Measurements from ENCODE around the gene SOBP. TPM values are rescaled to one million over a fixed set of nuclear protein-coding genes. Genes with fewer than 3 reads are reported as not detected.
"Not testable (repeated sequence)": the region's sequence is repeated elsewhere in the genome, so short reads cannot be mapped to it uniquely, and the experiment has no call there.

SOBP gene
- total RNA-seq, 1 donor from 2014 or later, result 0.09 TPM

DNA sequence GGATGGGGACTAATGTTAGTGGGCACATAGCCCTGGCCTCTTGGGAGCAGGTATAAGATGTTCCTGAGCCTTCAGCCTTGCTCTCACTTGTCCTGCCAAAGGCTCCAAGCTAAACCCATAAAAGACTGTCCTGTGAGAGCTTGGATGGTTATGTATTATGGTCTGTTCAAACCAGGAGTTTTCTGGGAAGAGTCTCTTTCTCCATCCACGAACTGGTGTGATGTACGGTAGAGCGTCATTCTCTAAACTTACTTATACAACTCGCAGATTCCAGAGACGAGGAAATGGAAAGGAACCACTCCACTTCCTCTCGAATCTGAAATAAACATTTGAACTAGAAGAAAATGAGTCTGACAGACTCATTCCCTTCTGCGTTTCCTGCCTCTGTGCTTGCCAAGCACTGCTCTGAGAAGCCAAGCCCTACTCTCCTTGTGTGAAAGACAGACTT, 5.3 kb downstream of the SOBP start:
- Mint-ChIP-seq H3K27me3 (peaks cover 32% of the 10 kb centered on the region), H3K4me3 (no peak overlapping the region), H3K27ac (no peak overlapping the region), H3K4me1 (peaks cover 8% of the 10 kb centered on the region), H3K9me3 (no peaks in the 10 kb centered on the region), H3K36me3 (ENCODE audit: low read depth) (no peaks in the 10 kb centered on the region)
- intact Hi-C loops (cut with micrococcal nuclease), result loop anchor here (10.0 kb wide), 1 partner anchor 140 kb away; no protein-coding TSS in a partner anchor
- peak; percentile 48 for DNase-seq

DNA sequence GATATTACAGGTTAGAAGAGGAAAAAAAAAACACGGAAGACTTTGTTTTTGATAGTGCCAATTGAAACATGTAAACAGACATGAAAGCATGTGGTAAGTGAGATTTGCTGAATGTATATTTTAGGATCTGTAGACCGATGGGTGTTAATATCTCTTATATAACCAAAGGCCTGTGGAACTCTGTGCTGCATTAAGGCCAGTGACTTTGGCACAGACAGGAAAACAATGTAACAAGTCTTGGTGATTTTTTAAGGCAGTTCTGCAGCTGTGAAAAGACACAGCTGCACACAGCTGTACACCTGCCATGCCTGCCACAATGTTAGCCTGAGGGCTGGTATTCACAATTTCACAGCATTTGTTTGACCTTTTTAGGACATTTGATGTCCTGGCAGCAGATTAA, 6.1 kb downstream of the SOBP start:
- H3K4me3 Mint-ChIP-seq, result no peak overlapping the region
- no peaks in the 10 kb centered on the region for H3K36me3 Mint-ChIP-seq (ENCODE audit: low read depth)
- H3K27me3 Mint-ChIP-seq, result peaks cover 24% of the 10 kb centered on the region
- H3K27ac Mint-ChIP-seq, result no peak overlapping the region
- peak; percentile 22 for DNase-seq
- no peaks in the 10 kb centered on the region for H3K9me3 Mint-ChIP-seq
- H3K4me1 Mint-ChIP-seq, result peaks cover 4% of the 10 kb centered on the region
- intact Hi-C loops (cut with micrococcal nuclease), result loop anchor here (10.0 kb wide), 1 partner anchor 139 kb away; no protein-coding TSS in a partner anchor

DNA sequence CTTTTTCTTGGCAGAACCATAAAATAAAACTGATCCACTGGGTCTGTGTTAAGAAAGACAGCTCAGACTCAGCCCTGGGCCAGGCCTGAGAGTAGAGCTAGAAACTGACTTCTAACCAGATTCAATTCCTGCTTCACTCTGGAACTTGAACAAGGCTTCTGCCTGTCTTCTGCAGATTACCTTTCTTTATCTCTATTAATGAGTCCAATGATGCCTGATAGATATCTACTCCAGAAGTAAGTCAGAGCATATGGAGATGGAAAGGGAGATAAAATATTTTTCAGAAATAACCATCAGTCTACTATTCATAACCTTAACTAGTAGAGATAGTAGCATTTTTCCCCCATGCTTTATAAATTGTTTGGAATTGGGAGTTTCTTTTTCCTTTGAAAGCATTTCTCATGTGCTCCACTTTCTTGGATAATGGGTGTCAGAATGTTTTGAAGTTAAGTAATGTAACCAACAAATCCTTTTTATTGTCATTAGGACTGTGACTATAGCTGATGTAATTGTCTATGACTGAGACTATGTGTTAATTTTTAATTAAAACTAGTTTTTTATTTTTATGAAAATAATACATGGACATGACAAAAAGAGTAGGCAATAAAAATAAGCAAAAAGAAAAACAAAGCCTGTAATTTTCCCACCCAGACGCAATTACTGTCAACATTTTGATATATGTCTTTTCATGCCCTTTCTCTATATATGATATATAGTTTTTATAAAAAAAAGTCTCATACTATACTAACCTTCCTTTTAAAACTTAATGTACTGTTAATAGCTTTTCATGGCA, 7.2 kb downstream of the SOBP start:
- Mint-ChIP-seq H3K27me3 (peaks cover 30% of the 10 kb centered on the region), H3K9me3 (no peaks in the 10 kb centered on the region), H3K4me1 (no peaks in the 10 kb centered on the region), H3K4me3 (no peak overlapping the region), H3K36me3 (ENCODE audit: low read depth) (no peaks in the 10 kb centered on the region), H3K27ac (no peak overlapping the region)
- intact Hi-C loops (cut with micrococcal nuclease), result loop anchor here (10.0 kb wide), 1 partner anchor 138 kb away; no protein-coding TSS in a partner anchor
- DNase-seq, result no peak

DNA sequence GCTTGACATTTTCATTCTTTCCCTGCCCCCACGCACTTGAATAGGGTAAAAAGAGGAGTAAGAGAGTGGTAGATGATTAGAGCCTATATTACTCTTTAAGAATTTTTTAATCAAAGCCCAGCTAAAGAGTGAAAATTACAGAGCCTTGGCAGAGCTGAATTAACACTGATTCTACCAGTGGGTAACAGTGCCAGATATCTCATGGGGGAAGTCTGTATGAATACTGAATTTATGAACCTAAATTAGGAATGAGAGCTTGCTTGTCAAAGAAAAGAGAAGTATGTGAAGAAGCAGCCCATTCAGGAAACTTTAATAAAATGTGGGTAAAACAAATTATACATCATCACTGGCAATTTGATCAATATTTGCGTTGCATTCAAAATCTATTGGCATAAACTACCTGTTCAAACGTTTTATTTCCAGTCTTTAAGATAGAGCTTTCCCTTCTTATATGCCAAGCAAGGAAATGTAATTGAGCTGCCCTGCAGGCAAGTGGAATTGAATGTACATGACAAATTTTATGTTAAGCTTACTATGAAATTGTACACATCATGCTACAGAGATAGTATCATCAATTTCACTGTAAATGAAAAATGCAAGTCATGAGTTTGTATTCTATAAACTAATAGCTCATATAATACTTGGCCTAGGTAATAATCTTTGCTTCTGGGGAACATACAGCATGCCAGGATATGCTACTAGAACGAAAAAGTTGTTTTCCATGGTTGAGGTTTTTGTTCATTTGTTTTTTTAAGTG, 14.5 kb downstream of the SOBP start:
- intact Hi-C loops (cut with micrococcal nuclease), result no loop called here
- H3K27me3 Mint-ChIP-seq, result peaks cover 24% of the 10 kb centered on the region
- no peak overlapping the region for H3K27ac Mint-ChIP-seq
- no peaks in the 10 kb centered on the region for H3K36me3 Mint-ChIP-seq (ENCODE audit: low read depth)
- H3K4me1 Mint-ChIP-seq, result no peaks in the 10 kb centered on the region
- H3K9me3 Mint-ChIP-seq, result no peaks in the 10 kb centered on the region
- H3K4me3 Mint-ChIP-seq, result no peak overlapping the region
- DNase-seq, result no peak

DNA sequence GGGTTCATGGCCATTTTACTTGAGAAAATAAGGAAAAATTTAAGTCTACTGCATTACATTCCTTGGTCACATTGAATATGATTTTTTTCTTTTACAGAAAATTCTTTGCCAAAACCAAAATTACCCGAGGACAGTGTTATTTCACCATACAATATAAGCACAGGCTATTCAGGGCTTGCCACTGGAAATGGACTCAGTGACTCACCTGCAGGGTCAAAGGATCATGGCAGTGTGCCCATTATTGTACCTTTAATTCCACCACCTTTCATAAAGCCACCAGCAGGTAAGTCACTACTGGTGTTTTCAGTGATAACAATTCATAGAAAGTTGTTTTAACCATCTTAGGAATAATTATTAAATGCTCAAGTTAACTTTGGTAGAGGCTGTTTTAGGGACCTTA, 16.2 kb downstream of the SOBP start:
- no peak overlapping the region for H3K27ac Mint-ChIP-seq
- H3K36me3 Mint-ChIP-seq (ENCODE audit: low read depth), result no peaks in the 10 kb centered on the region
- no peak overlapping the region for H3K4me3 Mint-ChIP-seq
- no peak for DNase-seq
- no peaks in the 10 kb centered on the region for H3K9me3 Mint-ChIP-seq
- peaks cover 26% of the 10 kb centered on the region for H3K27me3 Mint-ChIP-seq
- intact Hi-C loops (cut with micrococcal nuclease), result no loop called here
- H3K4me1 Mint-ChIP-seq, result no peaks in the 10 kb centered on the region

DNA sequence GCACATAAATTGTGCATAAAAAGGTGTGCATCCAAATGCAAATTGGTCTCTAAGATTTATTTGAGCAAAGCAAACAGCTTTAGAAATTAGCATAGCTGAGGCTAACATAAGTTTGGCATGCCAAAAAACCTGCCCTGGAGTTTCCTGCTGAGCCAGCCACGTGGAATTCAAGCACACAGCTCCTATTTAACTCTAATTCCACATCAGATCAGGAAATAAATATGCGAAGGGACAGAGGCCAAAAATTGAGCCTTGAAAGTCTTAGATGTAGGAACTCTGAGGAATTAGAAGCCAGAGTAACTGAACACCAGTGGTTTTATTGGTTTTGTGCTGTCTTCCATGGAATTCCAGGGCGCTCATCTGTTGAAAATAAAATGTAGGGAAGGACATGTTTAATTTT, 19.6 kb downstream of the SOBP start:
- no peak for DNase-seq
- Mint-ChIP-seq H3K27ac (no peak overlapping the region), H3K27me3 (peaks cover 16% of the 10 kb centered on the region), H3K4me1 (no peaks in the 10 kb centered on the region), H3K9me3 (no peaks in the 10 kb centered on the region), H3K36me3 (ENCODE audit: low read depth) (no peaks in the 10 kb centered on the region), H3K4me3 (no peak overlapping the region)
- intact Hi-C loops (cut with micrococcal nuclease), result no loop called here

DNA sequence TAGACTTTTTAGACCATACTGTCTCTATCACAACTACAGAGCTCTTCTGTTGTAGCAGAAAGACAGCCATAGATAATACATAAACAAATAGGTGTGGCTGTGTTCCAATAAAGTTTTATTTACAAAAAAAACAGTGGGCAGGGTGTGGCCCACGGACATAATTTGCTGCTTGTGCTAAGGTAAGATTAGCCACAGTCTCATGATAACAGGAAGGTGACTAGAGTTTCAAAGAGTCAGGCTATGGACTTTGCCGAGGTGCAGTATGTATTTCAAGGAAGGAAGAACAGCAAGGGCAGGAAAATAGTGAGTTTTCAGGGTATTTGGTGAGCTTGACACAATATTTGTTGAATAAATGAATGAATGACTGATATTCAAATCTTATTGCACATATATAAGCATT, 20.2 kb downstream of the SOBP start:
- no peaks in the 10 kb centered on the region for H3K4me1 Mint-ChIP-seq
- H3K27me3 Mint-ChIP-seq, result peaks cover 18% of the 10 kb centered on the region
- intact Hi-C loops (cut with micrococcal nuclease), result no loop called here
- H3K9me3 Mint-ChIP-seq, result peaks cover 4% of the 10 kb centered on the region
- no peaks in the 10 kb centered on the region for H3K36me3 Mint-ChIP-seq (ENCODE audit: low read depth)
- no peak overlapping the region for H3K4me3 Mint-ChIP-seq
- no peak for DNase-seq
- no peak overlapping the region for H3K27ac Mint-ChIP-seq

DNA sequence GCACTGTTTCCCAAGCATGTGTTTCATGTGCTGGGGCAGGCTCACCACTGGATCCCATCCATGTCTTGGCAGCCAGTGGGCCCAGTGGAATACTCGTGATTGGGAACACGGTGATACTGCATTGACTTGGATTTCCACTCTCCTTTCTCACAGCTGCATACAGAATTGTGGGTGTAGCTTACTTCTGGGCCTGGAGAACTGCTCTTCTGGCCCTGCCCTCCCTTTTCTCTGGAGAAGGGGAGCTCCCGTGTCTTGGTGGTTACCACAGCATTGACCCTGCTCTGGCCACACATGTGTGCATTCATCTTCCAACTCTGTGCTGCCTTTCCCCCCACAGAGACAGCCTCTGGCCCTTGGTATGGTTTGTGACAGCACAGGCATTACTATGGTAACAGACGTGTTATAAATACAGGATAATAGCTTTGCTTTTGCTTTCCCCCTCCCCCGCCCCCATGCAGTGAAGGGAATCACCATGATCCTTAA, 21.6 kb downstream of the SOBP start:
- Mint-ChIP-seq H3K27me3 (peaks cover 25% of the 10 kb centered on the region), H3K4me3 (no peak overlapping the region), H3K27ac (no peak overlapping the region), H3K9me3 (peaks cover 9% of the 10 kb centered on the region), H3K4me1 (no peaks in the 10 kb centered on the region), H3K36me3 (ENCODE audit: low read depth) (no peaks in the 10 kb centered on the region)
- no peak for DNase-seq
- intact Hi-C loops (cut with micrococcal nuclease), result no loop called here

DNA sequence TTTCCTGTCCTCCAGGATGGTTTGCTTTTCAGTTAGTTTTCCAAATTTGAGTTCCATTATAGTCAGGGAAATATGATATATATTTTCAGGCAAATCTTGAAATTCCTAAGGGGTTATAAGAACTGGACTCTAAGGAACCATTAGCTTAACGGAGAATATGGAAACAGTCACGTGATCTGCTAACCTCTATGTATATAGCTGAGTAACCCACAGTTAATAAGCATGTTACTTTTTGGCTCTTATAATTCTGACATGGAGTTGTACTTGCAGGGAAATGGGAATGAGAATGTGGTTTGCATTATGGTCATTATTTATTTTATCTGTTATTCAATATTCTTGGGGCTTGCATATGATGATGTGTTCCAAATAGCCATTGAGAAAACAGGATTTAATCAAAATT, 23.3 kb downstream of the SOBP start:
- no peak overlapping the region for H3K4me3 Mint-ChIP-seq
- H3K27me3 Mint-ChIP-seq, result peaks cover 31% of the 10 kb centered on the region
- DNase-seq, result no peak
- H3K9me3 Mint-ChIP-seq, result peaks cover 16% of the 10 kb centered on the region
- H3K27ac Mint-ChIP-seq, result no peak overlapping the region
- intact Hi-C loops (cut with micrococcal nuclease), result no loop called here
- H3K4me1 Mint-ChIP-seq, result no peaks in the 10 kb centered on the region
- H3K36me3 Mint-ChIP-seq (ENCODE audit: low read depth), result no peaks in the 10 kb centered on the region

DNA sequence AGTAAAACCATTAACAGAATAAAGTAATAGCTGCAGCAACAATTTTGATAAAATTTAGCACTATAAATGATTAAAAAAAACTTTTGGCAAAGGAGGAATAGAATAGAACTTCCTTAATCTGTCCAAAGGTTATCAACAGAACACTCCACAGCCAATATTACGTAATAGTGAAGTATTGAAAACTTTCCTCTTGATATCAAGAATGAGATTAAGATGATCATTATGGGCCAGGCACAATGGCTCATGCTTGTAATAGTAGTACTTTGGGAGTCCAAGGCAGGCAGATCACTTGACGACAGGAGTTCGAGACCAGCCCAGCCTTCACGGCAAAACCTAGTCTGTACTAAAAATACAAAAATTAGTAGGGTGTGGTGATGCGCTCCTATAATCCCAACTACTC, 26.0 kb downstream of the SOBP start:
- no peak overlapping the region for H3K27ac Mint-ChIP-seq
- no peak overlapping the region for H3K4me3 Mint-ChIP-seq
- H3K9me3 Mint-ChIP-seq, result peaks cover 16% of the 10 kb centered on the region
- intact Hi-C loops (cut with micrococcal nuclease), result no loop called here
- H3K36me3 Mint-ChIP-seq (ENCODE audit: low read depth), result no peaks in the 10 kb centered on the region
- peaks cover 37% of the 10 kb centered on the region for H3K27me3 Mint-ChIP-seq
- H3K4me1 Mint-ChIP-seq, result no peaks in the 10 kb centered on the region
- DNase-seq, result no peak

DNA sequence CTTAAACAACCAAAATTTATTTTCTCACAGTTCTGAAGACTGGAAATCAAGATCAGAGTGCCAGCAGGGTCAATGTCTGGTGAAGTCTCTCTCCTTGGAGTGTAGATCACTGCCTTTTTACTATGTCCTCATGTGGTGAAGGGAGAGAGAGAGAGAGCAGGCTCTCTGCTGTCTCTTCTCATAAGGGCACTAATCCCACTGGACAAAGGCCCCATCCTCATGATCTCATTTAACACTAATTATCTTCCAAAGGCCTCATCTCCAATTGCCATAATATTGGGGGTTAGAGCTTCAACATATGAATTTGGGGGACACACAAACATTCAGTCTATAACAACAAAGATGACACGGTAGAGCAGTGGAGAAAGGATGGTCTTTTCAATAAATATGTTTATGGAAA, 27.4 kb downstream of the SOBP start:
- Mint-ChIP-seq H3K27ac (no peak overlapping the region), H3K4me3 (no peak overlapping the region), H3K36me3 (ENCODE audit: low read depth) (no peaks in the 10 kb centered on the region), H3K27me3 (peaks cover 29% of the 10 kb centered on the region), H3K4me1 (no peaks in the 10 kb centered on the region), H3K9me3 (peaks cover 16% of the 10 kb centered on the region)
- DNase-seq, result no peak
- intact Hi-C loops (cut with micrococcal nuclease), result no loop called here

DNA sequence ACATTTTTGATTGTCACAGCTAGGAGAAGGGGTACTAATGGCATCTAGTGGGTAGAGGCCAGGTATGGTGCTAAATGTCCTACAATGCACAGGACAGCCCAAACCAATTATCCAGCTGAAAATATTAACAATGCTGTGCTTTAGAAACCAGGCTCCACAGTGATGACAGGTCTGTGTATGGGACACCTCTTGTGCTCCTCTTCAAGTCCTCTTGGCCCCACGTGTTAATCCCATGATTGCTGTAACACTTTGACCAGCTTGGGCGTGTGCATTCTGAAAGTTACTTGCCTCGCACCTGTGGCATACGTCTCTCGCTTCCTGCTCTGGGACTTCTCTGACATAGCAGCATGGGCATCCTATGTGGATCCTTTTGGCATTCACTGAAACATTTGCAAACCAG, 29.3 kb downstream of the SOBP start:
- intact Hi-C loops (cut with micrococcal nuclease); DNase-seq; H3K4me3 Mint-ChIP-seq; H3K27ac Mint-ChIP-seq; H3K36me3 Mint-ChIP-seq (ENCODE audit: low read depth); H3K4me1 Mint-ChIP-seq: not testable (repeated sequence)
- Mint-ChIP-seq H3K27me3 (peaks cover 25% of the 10 kb centered on the region), H3K9me3 (peaks cover 16% of the 10 kb centered on the region)

DNA sequence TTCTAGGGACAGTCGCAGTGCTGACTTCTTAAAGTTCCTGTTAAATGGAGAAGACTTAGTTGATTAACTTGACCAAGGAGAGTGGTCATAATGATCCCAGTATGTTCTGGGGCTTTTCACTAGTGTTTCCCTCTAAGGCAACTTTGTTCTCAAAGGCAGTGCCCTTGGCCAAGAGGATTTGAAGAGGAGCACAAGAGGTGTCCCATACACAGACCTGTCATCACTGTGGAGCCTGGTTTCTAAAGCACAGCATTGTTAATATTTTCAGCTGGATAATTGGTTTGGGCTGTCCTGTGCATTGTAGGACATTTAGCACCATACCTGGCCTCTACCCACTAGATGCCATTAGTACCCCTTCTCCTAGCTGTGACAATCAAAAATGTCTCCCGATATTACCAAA, 30.8 kb downstream of the SOBP start:
- H3K27ac Mint-ChIP-seq; DNase-seq; H3K4me1 Mint-ChIP-seq; H3K36me3 Mint-ChIP-seq (ENCODE audit: low read depth); H3K4me3 Mint-ChIP-seq; intact Hi-C loops (cut with micrococcal nuclease): not testable (repeated sequence)
- H3K9me3 Mint-ChIP-seq, result peaks cover 12% of the 10 kb centered on the region
- peaks cover 26% of the 10 kb centered on the region for H3K27me3 Mint-ChIP-seq

DNA sequence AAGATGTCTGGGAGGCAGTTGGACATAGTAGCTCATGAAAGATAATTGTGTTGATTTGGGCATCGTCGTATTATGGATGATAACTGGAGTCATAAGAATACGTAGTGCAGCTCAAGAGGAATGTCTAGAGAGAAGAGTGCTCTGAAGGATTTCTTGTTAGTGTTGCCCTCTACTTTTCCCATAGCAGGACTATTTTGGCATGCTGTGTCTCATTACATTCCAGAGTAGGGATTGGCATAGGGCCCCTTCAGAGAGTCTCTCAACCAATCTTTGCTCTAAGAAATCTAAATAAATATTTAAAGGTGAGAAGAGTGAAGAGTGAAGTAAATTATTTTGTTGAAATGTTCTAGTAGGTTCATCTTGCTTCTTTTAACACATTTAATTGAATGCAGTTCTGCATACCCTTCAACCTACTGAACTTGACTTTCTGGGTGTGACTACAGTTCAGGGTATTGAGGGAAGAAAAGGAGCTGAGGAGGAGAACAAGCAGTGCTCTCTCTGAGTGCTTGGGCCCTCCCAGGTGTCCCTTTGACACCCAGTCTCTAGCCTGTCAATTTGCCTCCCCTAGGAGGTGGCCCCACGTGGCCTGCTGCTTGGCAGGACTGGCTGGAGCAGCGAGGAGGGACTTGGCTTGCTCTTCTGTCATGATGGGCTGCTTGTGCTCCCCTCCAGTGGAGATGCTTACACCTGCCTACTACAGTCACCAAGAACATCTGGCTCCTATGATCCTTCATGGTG, 33.3 kb downstream of the SOBP start:
- peaks cover 24% of the 10 kb centered on the region for H3K27me3 Mint-ChIP-seq
- H3K4me3 Mint-ChIP-seq, result no peak overlapping the region
- H3K4me1 Mint-ChIP-seq, result no peaks in the 10 kb centered on the region
- DNase-seq, result no peak
- intact Hi-C loops (cut with micrococcal nuclease), result no loop called here
- no peak overlapping the region for H3K27ac Mint-ChIP-seq
- peaks cover under 1% of the 10 kb centered on the region for H3K9me3 Mint-ChIP-seq
- H3K36me3 Mint-ChIP-seq (ENCODE audit: low read depth), result no peaks in the 10 kb centered on the region
